ENCODE results near the gene MPZL2. TPM values are rescaled to one million over a fixed set of nuclear protein-coding genes. Genes with fewer than 3 reads are reported as not detected.

Gene MPZL2
- total and polyA plus RNA-seq, 2 of the 8 experiments (the other 6 are each of a cell fraction or from before 2014, with no cell fraction given), result 2.4 to 3.2 TPM

GRCh38 chr11:118240999-118241763, 22.9 kb downstream of the MPZL2 start (continued):
- TF ChIP-seq CHD7 (IDR thresholded peaks at IDR 0.05; ENCODE audit: insufficient replicate concordance, low read length), result no peak
- no peak for TF ChIP-seq SIN3A (conservative IDR thresholded peaks at IDR 0.05 in 1 of 2, IDR thresholded peaks at IDR 0.05 in 1 of 2; ENCODE audit: low read depth in 1 of 2, low read length in 2 of 2)
- no peak for TF ChIP-seq JUN (IDR thresholded peaks at IDR 0.05; ENCODE audit: low read depth, low read length)
- no peak for TF ChIP-seq MAFK (IDR thresholded peaks at IDR 0.05; ENCODE audit: low read depth, low read length)

Data from H1 (cell line).